GM23338 (cell line): ENCODE data around the gene RAB43. TPM values are rescaled to one million over a fixed set of nuclear protein-coding genes. Genes with fewer than 3 reads are reported as not detected.

ENCODE experiments used
- ATAC-seq: fragments of 200-7000 bp; cut with Tn5 transposase; 3 replicates; pipeline ENCODE4 v1.9.1; 2020
- DNase-seq: peaks from one replicate; pipeline ENCODE4 v3.0.0-alpha.2; 2015; ENCODE audit warnings: low spot score
- H2AFZ ChIP-seq: fragments of 200-600 bp; sonication (generic); 2 replicates; pipeline ENCODE4 v1.8.0; 2016; ENCODE audit warnings: antibody characterized with exemption, mild to moderate bottlenecking, moderate library complexity
- H3F3A ChIP-seq: fragments of 200-600 bp; sonication (generic); replicated peaks from 2 replicates; pipeline ENCODE4 v1.8.0; 2017; ENCODE audit warnings: antibody characterized with exemption, mixed run types, low read depth
- H3K27ac ChIP-seq: fragments of 200-600 bp; sonication (generic); 2 replicates; pipeline ENCODE4 v1.6.1; 2016; ENCODE audit warnings: low read depth
- H3K27me3 ChIP-seq: fragments of 200-600 bp; sonication (generic); 2 replicates; pipeline ENCODE4 v1.8.0; 2016; ENCODE audit warnings: mild to moderate bottlenecking, mixed run types, moderate library complexity; ENCODE audit not compliant: insufficient read depth
- H3K36me3 ChIP-seq: fragments of 200-600 bp; sonication (generic); 2 replicates; pipeline ENCODE4 v1.8.0; 2016; ENCODE audit warnings: mild to moderate bottlenecking; ENCODE audit not compliant: insufficient read depth
- H3K4me1 ChIP-seq: fragments of 200-600 bp; sonication (generic); 2 replicates; pipeline ENCODE4 v1.8.0; 2016; ENCODE audit warnings: mild to moderate bottlenecking, moderate library complexity; ENCODE audit not compliant: insufficient read depth
- H3K4me2 ChIP-seq: fragments of 200-600 bp; sonication (generic); 2 replicates; pipeline ENCODE4 v1.7.1; 2017; ENCODE audit warnings: mixed run types
- H3K4me3 ChIP-seq: fragments of 200-600 bp; sonication (generic); 2 replicates; pipeline ENCODE4 v1.6.1; 2016; ENCODE audit warnings: mixed run types
- H3K79me2 ChIP-seq: fragments of 200-600 bp; sonication (generic); replicated peaks from 2 replicates; pipeline ENCODE4 v1.8.0; 2017; ENCODE audit warnings: mild to moderate bottlenecking; ENCODE audit not compliant: insufficient read depth
- H3K9me2 ChIP-seq: fragments of 200-600 bp; sonication (generic); 2 replicates; pipeline ENCODE4 v1.8.0; 2017; ENCODE audit not compliant: insufficient read depth
- H4K20me1 ChIP-seq: fragments of 200-600 bp; sonication (generic); replicated peaks from 2 replicates; pipeline ENCODE4 v1.8.0; 2017; ENCODE audit warnings: mild to moderate bottlenecking; ENCODE audit not compliant: insufficient read depth
- H3K27ac Mint-ChIP-seq: 2 replicates; pipeline ENCODE4 v1.8.0; 2020; ENCODE audit warnings: inconsistent platforms, mild to moderate bottlenecking, moderate library complexity, mixed read lengths
- H3K27me3 Mint-ChIP-seq: 3 replicates; pipeline ENCODE4 v1.8.0; 2022; ENCODE audit warnings: low read depth, mild to moderate bottlenecking, moderate library complexity, mixed read lengths, inconsistent platforms; ENCODE audit not compliant: insufficient read depth, poor library complexity
- H3K36me3 Mint-ChIP-seq: 3 replicates; pipeline ENCODE4 v1.8.0; 2021; ENCODE audit warnings: low read depth, mild to moderate bottlenecking, inconsistent platforms, moderate library complexity, mixed read lengths
- H3K4me1 Mint-ChIP-seq: 3 replicates; pipeline ENCODE4 v1.8.0; 2020; ENCODE audit warnings: mild to moderate bottlenecking, inconsistent platforms, mixed read lengths
- H3K4me3 Mint-ChIP-seq: 3 replicates; pipeline ENCODE4 v1.8.0; 2021; ENCODE audit warnings: moderate library complexity, mild to moderate bottlenecking, inconsistent platforms, mixed read lengths
- H3K9me3 Mint-ChIP-seq: 3 replicates; pipeline ENCODE4 v1.8.0; 2020; ENCODE audit warnings: moderate library complexity, mild to moderate bottlenecking, inconsistent platforms, mixed read lengths
- CREB1 ChIP-seq: fragments of 250-450 bp; sonication (Bioruptor Pico); IDR thresholded peaks from 2 replicates; pipeline ENCODE4 v1.5.0; 2020; ENCODE audit warnings: low read depth, mild to moderate bottlenecking, moderate library complexity
- CTCF ChIP-seq, 2 experiments: fragments of 200-600 bp in 1 of 2; sonication (generic) in 1 of 2; conservative IDR thresholded peaks; 2 replicates each; pipeline versions ENCODE4 v1.5.1 to v1.6.1; 2016 to 2017; ENCODE audit warnings: antibody characterized with exemption in 2 of 2, low read depth in 2 of 2, mild to moderate bottlenecking in 2 of 2, moderate library complexity in 1 of 2
- EZH2 ChIP-seq: fragments of 200-600 bp; sonication (generic); IDR thresholded peaks from one replicate; pipeline ENCODE4 v1.8.0; 2017; ENCODE audit warnings: antibody characterized with exemption, mild to moderate bottlenecking, low read depth; ENCODE audit not compliant: unreplicated experiment
- EZH2phosphoT487 ChIP-seq: fragments of 200-600 bp; sonication (generic); IDR thresholded peaks from one replicate; pipeline ENCODE4 v1.8.1; 2018; ENCODE audit warnings: antibody characterized with exemption; ENCODE audit not compliant: unreplicated experiment
- JUNB ChIP-seq: IDR thresholded peaks from one replicate; pipeline ENCODE4 v1.6.1; 2016; ENCODE audit warnings: antibody characterized with exemption; ENCODE audit not compliant: unreplicated experiment
- REST ChIP-seq: IDR thresholded peaks from one replicate; pipeline ENCODE4 v1.6.1; 2018; ENCODE audit warnings: antibody characterized with exemption; ENCODE audit not compliant: unreplicated experiment
- ZNF114 ChIP-seq: fragments of 250-450 bp; sonication (Bioruptor Pico); IDR thresholded peaks from 2 replicates; pipeline ENCODE4 v1.5.0; 2020; ENCODE audit warnings: mild to moderate bottlenecking, moderate library complexity
- ZNF462 ChIP-seq: fragments of 250-450 bp; sonication (Bioruptor Pico); IDR thresholded peaks from 2 replicates; pipeline ENCODE4 v1.5.0; 2020; ENCODE audit warnings: mild to moderate bottlenecking, moderate library complexity
- polyA plus RNA-seq: library from polyadenylated mRNA; unstranded; fragments of >200 nt; fragmentation: Nextera tagmentation; extraction: Ambion mirVana; gene quantifications from 2 replicates; pipeline ENCODE4 v1.2.1, GENCODE V29; 2016
- total RNA-seq: library from RNA; depleted of rRNA; stranded (reverse); fragments of >200 nt; shearing (Covaris generic); gene quantifications from 2 replicates; pipeline ENCODE4 v1.2.3, GENCODE V29; 2014

Gene RAB43
- total and polyA plus RNA-seq, 2 experiments from 2014 or later: 5.7 to 37.0 TPM

- Mint-ChIP-seq H3K4me3 (no peak overlapping the region), H3K9me3 (peaks cover 10% of the 10 kb centered on the region), H3K36me3 (peaks cover 7% of the 10 kb centered on the region), H3K4me1 (peaks cover 2% of the 10 kb centered on the region), H3K27ac (no peak overlapping the region), H3K27me3 (peaks cover 16% of the 10 kb centered on the region)
- H3K4me2 ChIP-seq: no peak overlapping the region
- peaks cover 3% of the 10 kb centered on the region; the same call in 1 of the 2 replicates for H3K4me1 ChIP-seq
- no peak overlapping the region for H2AFZ ChIP-seq
- H3K27ac ChIP-seq: no peak overlapping the region
- no peak overlapping the region for H3K4me3 ChIP-seq
- TF ChIP-seq ZNF462 (CRISPR knock-in tag): no peak
- TF ChIP-seq CTCF (conservative IDR thresholded peaks at IDR 0.05; ENCODE audit: low read depth in 2 of 2): no peak
- no peak for TF ChIP-seq ZNF114 (CRISPR knock-in tag)
- TF ChIP-seq EZH2: no peak
- no peak for TF ChIP-seq EZH2phosphoT487
- TF ChIP-seq CREB1 (CRISPR knock-in tag): no peak
- TF ChIP-seq JUNB: no peak
- no peak for TF ChIP-seq REST
- no peaks in the 10 kb centered on the region for H3F3A ChIP-seq
- peaks cover 5% of the 10 kb centered on the region; the same call in 1 of the 2 replicates for H3K36me3 ChIP-seq
- peaks cover 5% of the 10 kb centered on the region; the same call in 1 of the 2 replicates for H3K9me2 ChIP-seq
- peaks cover 44% of the 10 kb centered on the region for H3K27me3 ChIP-seq
- ATAC-seq (no peak), DNase-seq (no peak)
- H3K79me2 ChIP-seq: no peaks in the 10 kb centered on the region
- no peaks in the 10 kb centered on the region for H4K20me1 ChIP-seq
Measured at GRCh38 chr3:129047553-129047839, 74.1 kb downstream of the RAB43 start.
